ENCODE data around the gene KNDC1. TPM values are rescaled to one million over a fixed set of nuclear protein-coding genes. Genes with fewer than 3 reads are reported as not detected.

Gene KNDC1
- total RNA-seq, 6 experiments from 2014 or later = 0.54 to 11.6 (median 8.2) TPM

DNA sequence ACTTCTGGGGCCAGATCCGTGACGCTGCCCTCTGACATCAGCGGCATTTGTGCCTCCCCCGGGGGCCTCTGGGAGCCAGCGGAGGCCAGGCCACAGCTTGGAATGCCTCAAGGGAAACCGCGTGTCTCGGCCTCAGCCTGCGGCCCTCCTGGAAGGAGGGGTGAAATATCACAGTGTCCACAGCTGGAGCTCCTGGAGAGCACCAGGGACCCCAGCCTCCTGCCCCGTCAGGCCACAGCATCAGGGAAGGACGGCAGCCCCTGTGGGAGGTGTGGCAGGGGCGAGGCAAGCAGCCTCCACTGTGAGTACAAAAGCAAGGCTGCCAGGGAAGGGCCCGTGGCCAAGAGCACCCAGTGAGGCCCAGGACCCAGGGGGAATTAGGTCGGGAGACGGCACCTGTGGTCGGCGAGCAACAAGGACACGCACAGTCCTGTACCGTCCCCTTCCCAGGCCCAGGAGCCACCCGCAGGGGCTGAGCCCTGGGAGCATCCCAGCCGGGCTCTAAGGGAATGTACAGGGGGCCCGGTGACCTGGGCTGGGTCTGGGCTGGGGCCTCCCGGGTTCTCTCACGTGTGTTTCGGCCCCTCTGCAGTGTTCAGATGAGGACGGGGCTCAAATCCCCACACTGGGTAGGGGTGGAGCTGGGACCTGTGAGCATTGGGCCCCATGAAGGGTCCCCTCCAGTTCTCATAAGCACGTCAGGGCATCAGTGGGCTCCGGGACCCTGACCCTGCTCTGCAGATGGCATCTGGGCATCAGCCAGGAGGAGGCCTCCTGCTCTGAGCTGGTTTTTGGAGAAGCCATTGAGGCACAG lies 18.7 kb upstream of the KNDC1 start:
- Histone ChIP-seq H3K4me3 (no peak overlapping the region), H3K27ac (no peak overlapping the region), H3K36me3 (no peaks in the 10 kb centered on the region), H3K9me3 (no peaks in the 10 kb centered on the region), H3K4me1 (no peaks in the 10 kb centered on the region), H3K27me3 (no peaks in the 10 kb centered on the region)
- peak in 2 of 3 donors; percentile 38 to 42 for DNase-seq
- TF ChIP-seq POLR2A (IDR thresholded peaks at IDR 0.05) = no peak
- peak in 1 of 4 donors; percentile 12 for ATAC-seq
- intact Hi-C loops (cut with DNase I) = no loop called here
- 60% methylated on average over 1 of the region's 28 CpGs for WGBS (ENCODE audit: insufficient coverage, low coverage, low lambda C conversion rate, missing lambda C conversion rate)

DNA sequence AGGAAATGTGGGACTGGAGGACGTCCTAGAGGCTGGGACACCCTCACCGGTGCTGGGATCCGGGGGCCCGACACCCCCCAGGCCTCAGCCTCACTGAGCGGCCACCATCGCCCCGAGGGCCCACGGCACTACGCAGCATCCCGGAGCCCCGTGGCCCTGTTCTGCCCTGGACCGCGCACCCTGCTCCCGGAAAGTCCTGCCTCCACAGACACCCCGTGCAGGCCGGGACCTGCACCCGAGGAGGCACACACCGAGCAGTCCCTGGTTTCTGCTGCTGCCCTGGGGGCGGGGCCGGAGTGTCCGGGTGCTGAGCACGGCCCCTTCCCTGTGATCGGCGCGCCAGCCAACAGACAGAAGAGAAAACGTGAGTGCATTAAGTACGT lies 18.1 kb upstream of the KNDC1 start:
- no peaks in the 10 kb centered on the region for H3K36me3 ChIP-seq
- H3K27ac ChIP-seq = no peak overlapping the region
- no peaks in the 10 kb centered on the region for H3K27me3 ChIP-seq
- ATAC-seq (peak in 1 of 4 donors; percentile 28), DNase-seq (peak in 2 of 3 donors; percentile 38 to 47)
- intact Hi-C loops (cut with DNase I) = no loop called here
- WGBS (ENCODE audit: insufficient coverage, low coverage, low lambda C conversion rate, missing lambda C conversion rate) = 61% methylated on average over 13 of the region's 27 CpGs
- H3K4me1 ChIP-seq = no peaks in the 10 kb centered on the region
- TF ChIP-seq, protein P1, sequence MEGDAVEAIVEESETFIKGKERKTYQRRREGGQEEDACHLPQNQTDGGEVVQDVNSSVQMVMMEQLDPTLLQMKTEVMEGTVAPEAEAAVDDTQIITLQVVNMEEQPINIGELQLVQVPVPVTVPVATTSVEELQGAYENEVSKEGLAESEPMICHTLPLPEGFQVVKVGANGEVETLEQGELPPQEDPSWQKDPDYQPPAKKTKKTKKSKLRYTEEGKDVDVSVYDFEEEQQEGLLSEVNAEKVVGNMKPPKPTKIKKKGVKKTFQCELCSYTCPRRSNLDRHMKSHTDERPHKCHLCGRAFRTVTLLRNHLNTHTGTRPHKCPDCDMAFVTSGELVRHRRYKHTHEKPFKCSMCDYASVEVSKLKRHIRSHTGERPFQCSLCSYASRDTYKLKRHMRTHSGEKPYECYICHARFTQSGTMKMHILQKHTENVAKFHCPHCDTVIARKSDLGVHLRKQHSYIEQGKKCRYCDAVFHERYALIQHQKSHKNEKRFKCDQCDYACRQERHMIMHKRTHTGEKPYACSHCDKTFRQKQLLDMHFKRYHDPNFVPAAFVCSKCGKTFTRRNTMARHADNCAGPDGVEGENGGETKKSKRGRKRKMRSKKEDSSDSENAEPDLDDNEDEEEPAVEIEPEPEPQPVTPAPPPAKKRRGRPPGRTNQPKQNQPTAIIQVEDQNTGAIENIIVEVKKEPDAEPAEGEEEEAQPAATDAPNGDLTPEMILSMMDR (IDR thresholded peaks at IDR 0.05) = no peak
- TF ChIP-seq POLR2A (IDR thresholded peaks at IDR 0.05) = no peak
- H3K4me3 ChIP-seq = no peak overlapping the region
- no peaks in the 10 kb centered on the region for H3K9me3 ChIP-seq

DNA sequence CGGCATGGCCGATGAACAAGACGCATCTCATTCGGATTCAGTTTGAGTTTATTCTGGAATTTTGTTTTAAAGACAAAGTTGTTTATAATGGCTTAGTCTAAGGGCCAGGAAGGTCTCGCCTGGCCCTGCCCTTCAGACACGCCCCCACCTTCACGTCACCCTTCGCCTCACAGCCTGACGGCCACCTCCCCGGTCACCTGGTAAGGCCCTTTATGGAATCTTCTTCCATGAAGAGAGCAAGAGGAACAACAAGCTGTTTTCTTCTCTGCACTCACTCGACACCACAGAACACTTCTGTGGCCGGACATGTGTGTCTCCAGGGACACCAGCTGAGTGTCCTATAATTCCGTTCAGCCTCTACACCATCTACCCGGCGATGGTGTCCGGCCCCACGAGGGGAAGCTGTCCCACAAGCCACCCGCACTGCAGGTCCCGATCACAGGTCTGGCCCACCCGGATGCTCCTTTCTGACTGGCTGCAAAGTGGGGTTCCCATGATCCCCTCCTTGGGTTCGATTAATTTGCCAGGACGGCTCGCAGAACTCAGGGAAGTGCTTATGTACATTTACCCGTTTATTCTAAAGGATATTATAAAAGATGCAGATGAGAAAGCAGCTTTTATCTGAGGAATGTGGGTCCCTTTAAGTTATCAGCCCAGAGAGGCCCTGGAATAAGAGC lies 17.4 kb upstream of the KNDC1 start:
- Histone ChIP-seq H3K9me3 (no peaks in the 10 kb centered on the region), H3K27me3 (no peaks in the 10 kb centered on the region), H3K4me1 (no peaks in the 10 kb centered on the region), H3K4me3 (no peak overlapping the region), H3K36me3 (no peaks in the 10 kb centered on the region), H3K27ac (no peak overlapping the region)
- no peak for ATAC-seq
- WGBS (ENCODE audit: insufficient coverage, low coverage, low lambda C conversion rate, missing lambda C conversion rate) = 60% methylated on average over 20 of the region's 24 CpGs
- peak in 2 of 3 donors; percentile 19 to 49 for DNase-seq
- TF ChIP-seq POLR2A (IDR thresholded peaks at IDR 0.05) = no peak
- TF ChIP-seq, protein P1 (IDR thresholded peaks at IDR 0.05) = no peak
- intact Hi-C loops (cut with DNase I) = no loop called here

DNA sequence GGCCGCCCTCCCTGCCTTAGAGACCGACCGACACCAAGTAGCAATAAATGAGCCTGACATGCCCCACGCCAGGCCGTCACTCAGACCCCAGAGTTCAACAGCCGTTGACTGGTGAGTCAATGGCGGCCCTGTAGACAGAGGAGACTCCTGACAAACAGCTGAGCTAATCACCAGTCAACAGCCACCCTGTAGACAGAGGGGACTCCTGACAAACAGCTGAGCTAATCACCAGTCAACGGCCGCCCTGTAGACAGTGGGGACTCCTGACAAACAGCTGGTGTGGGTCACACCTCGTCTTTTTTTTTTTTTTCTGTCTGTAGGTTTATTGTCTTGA lies 16.9 kb upstream of the KNDC1 start:
- Histone ChIP-seq H3K36me3 (no peaks in the 10 kb centered on the region), H3K9me3 (no peaks in the 10 kb centered on the region), H3K27me3 (no peaks in the 10 kb centered on the region), H3K27ac (no peak overlapping the region), H3K4me1 (no peaks in the 10 kb centered on the region), H3K4me3 (no peak overlapping the region)
- DNase-seq (peak in 2 of 3 donors; percentile 13 to 21), ATAC-seq (no peak)
- no peak for TF ChIP-seq POLR2A (IDR thresholded peaks at IDR 0.05)
- TF ChIP-seq, protein P1 (IDR thresholded peaks at IDR 0.05) = no peak
- intact Hi-C loops (cut with DNase I) = no loop called here
- 41% methylated on average over 9 of the region's 10 CpGs for whole genome bisulfite sequencing (ENCODE audit: insufficient coverage, low coverage, low lambda C conversion rate, missing lambda C conversion rate)

DNA sequence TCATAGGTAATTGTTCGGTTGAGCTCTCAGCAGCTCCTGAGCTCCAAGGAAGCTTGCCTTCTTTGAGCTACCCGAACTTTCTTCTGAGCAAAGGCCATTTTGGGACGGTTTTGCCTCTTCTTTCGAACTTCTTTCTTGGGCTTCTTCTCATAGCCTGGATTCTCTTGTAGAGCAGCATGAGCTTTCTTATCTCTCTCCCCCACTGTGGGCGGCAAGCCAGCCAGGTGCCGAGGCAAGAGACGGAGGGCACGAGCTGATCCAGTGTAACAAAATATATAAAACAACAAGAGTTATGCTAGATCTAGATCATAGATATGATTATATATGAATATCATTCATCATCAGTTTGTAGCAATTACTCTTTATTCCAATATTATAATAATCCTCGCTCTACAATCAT lies 16.5 kb upstream of the KNDC1 start:
- Histone ChIP-seq H3K4me1 (no peaks in the 10 kb centered on the region), H3K4me3 (no peak overlapping the region), H3K27me3 (no peaks in the 10 kb centered on the region), H3K27ac (no peak overlapping the region), H3K36me3 (no peaks in the 10 kb centered on the region), H3K9me3 (no peaks in the 10 kb centered on the region)
- ATAC-seq (no peak), DNase-seq (peak in 2 of 3 donors; percentile 26 to 46)
- TF ChIP-seq, protein P1 (IDR thresholded peaks at IDR 0.05) = no peak
- no peak for TF ChIP-seq POLR2A (IDR thresholded peaks at IDR 0.05)
- 35% methylated on average over 9 of the region's 9 CpGs for WGBS (ENCODE audit: insufficient coverage, low coverage, low lambda C conversion rate, missing lambda C conversion rate)
- intact Hi-C loops (cut with DNase I) = no loop called here

Measured in right lobe of liver (tissue), 6 donors.